ENCODE results near the gene ANXA11. TPM values are rescaled to one million over a fixed set of nuclear protein-coding genes. Genes with fewer than 3 reads are reported as not detected.

ANXA11 gene
- total RNA-seq = 38.8 and 50.4 TPM in 2 replicates

DNA sequence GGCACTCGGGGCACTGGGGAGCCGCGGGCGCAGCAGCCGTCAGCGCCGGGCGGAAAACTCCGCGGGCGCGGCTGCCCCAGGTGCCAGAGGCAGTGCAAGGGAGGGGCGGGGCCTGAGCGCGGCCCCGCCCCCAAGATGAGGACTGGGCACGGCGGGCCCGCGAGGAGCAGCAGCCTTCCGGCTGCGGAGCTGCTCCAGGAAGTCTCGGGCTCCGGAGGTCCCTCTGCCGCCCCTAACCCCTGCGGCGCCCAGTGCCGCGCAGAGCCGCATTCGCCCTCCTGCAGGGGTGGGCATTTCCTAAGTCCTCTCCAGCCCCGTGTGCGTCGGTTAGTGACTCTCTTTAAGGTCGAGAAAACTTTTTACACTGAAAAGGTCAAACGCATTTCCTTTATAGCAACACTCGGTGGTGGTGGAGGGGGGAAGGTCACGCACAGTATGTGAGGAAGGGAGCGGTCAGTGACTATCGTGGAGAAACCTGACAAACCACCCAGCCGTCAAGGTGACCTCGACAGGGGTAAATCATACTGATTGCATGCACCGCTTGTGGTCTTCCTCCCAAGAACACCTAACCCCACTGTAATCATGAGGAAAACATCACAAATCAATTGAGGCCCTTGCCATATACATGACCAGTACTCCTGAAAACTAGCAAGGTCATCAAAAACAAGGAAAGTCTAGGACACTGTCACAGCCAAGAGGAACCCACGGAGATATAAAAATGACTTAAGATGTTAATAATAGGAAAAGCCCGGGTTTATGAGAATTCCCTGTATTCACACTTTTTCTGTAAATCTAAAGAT, at the start of gene ANXA11:
ANXA11 (minus strand) TSS at position 61 of the 800 bp plus-strand sequence. CDS start 32,676 bp downstream, outside the sequence.

DNA sequence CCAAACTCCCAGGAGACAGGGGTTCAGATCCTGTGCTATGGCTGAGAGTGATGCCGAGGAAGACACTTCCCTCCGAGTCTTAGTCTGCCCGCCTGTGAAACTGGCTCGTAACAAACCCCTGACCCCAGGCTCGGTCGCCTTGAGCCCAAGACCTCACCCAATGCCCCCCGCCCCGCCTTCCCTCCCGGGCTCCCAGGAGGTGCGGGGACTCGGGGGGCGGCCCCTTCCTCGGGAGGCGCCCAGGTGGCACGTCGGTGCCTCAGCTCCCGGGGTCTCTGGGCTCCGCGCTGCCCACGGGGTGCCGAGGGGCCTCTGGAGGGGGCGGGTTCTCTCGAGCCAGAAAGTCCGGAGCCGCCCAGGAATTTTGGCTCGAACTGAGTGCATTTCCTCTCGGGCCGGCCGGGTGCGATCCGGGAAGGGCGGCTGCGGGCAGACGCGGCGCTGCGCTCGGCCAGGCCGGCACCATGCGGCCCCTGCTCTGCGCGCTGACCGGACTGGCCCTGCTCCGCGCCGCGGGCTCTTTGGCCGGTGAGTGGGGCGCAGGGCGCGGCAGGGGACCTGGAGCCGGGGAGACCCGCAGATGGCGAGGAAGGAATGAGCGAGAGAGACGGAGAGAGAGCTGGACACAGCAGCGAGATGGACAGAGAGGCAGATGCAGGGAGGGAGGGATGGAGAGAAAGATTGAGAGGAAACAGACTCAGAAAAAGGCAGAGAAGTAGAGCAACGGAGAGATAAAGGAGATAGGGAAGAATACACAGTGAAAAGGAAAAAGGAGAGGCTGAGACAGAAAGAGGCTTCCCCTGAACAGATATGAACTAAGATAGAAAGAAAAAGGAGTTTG, 72.8 kb downstream of the ANXA11 start, which contains the start of gene PLAC9:
PLAC9 (plus strand) TSS at position 432 of the 841 bp plus-strand sequence; CDS start at position 465, 33 bp downstream.

Other genes with a start within 250 kb of the ANXA11 start
- 4.8 and 14.3 TPM in 2 replicates for gene TMEM254, start 126.9 kb downstream of the ANXA11 start, total RNA-seq
- gene PLAC9, start 72.8 kb downstream of the ANXA11 start, total RNA-seq = not detected in 2 replicates
- gene MAT1A, start 84.1 kb upstream of the ANXA11 start, total RNA-seq = under 0.01 TPM in 1 of 2 replicates, not detected in the other
- not detected in 2 replicates for gene DYDC1, start 151.2 kb upstream of the ANXA11 start, total RNA-seq
- not detected in 2 replicates for gene DYDC2, start 151.2 kb upstream of the ANXA11 start, total RNA-seq
- gene PRXL2A, start 203.0 kb upstream of the ANXA11 start, total RNA-seq = 57.1 and 103 TPM in 2 replicates
- 27.3 and 48.9 TPM in 2 replicates for gene TSPAN14, start 248.8 kb upstream of the ANXA11 start, total RNA-seq

All from tracheal epithelial cell (primary cell).